Fibroblast of the aortic adventitia (primary cell): ENCODE results near the gene SLC28A2. TPM values are rescaled to one million over a fixed set of nuclear protein-coding genes. Genes with fewer than 3 reads are reported as not detected.
A peak's percentile ranks its signal among the peaks of the same experiment; 100 is the strongest.
"Not testable (repeated sequence)": the region's sequence is repeated elsewhere in the genome, so short reads cannot be mapped to it uniquely, and the experiment has no call there.

ENCODE experiments used
- DNase-seq: peaks from one replicate; pipeline ENCODE4 v3.0.0-alpha.2; 2010; ENCODE audit warnings: low read depth
- H3K4me3 ChIP-seq: 2 replicates; pipeline ENCODE4 v1.5.1; 2011; ENCODE audit warnings: low read depth, mild to moderate bottlenecking, control low read depth, low read length, moderate library complexity
- CTCF ChIP-seq: IDR thresholded peaks from 2 replicates; pipeline ENCODE4 v1.5.1; 2011; ENCODE audit warnings: mild to moderate bottlenecking, low read length, control low read depth, inconsistent platforms; ENCODE audit not compliant: insufficient read depth
- total RNA-seq: library from RNA; depleted of rRNA; stranded (reverse); fragments of >200 nt; gene quantifications from 2 replicates; pipeline ENCODE4 v1.2.3, GENCODE V29; 2012; ENCODE audit warnings: low replicate concordance

SLC28A2 gene
- total RNA-seq, 1 donor: not detected

- DNase-seq: no peak
- no peak for TF ChIP-seq CTCF
- no peak overlapping the region for H3K4me3 ChIP-seq
Measured at GRCh38 chr15:45234562-45235235, 17.3 kb upstream of the SLC28A2 start.

- DNase-seq, H3K4me3 ChIP-seq: not testable (repeated sequence)
Measured at GRCh38 chr15:45236806-45237205, 15.2 kb upstream of the SLC28A2 start.

- no peak for TF ChIP-seq CTCF
- H3K4me3 ChIP-seq: no peak overlapping the region
- peak; percentile 8 for DNase-seq
Measured at GRCh38 chr15:45242289-45242688, 9.7 kb upstream of the SLC28A2 start.

- no peak overlapping the region for H3K4me3 ChIP-seq
- TF ChIP-seq CTCF: no peak
- no peak for DNase-seq
Measured at GRCh38 chr15:45249125-45249780, 2.8 kb upstream of the SLC28A2 start.

- no peak overlapping the region for H3K4me3 ChIP-seq
- DNase-seq: no peak
- TF ChIP-seq CTCF: peak; percentile 25
Measured at GRCh38 chr15:45253330-45253729, 1.3 kb downstream of the SLC28A2 start.

GRCh38 chr15:45254405-45254804, 2.4 kb downstream of the SLC28A2 start:
- no peak for DNase-seq
- no peak overlapping the region for H3K4me3 ChIP-seq
- no peak for TF ChIP-seq CTCF

GRCh38 chr15:45254824-45255223, 2.8 kb downstream of the SLC28A2 start:
- not testable (repeated sequence) for H3K4me3 ChIP-seq
- DNase-seq: peak; percentile 37

- no peak overlapping the region for H3K4me3 ChIP-seq
- no peak for DNase-seq
- TF ChIP-seq CTCF: no peak
Measured at GRCh38 chr15:45259796-45260195, 7.8 kb downstream of the SLC28A2 start.
